HG03520 (cell line): ENCODE data around the gene GYPE.
"Not testable (repeated sequence)": the region's sequence is repeated elsewhere in the genome, so short reads cannot be mapped to it uniquely, and the experiment has no call there.

Source experiments
- ATAC-seq: cut with Tn5 transposase; IDR thresholded peaks from one replicate; pipeline ENCODE4 v1.9.1; 2021; ENCODE audit warnings: mild to moderate bottlenecking, moderate library complexity; ENCODE audit not compliant: unreplicated experiment

Gene GYPE

GRCh38 chr4:143870523-143871268 lies 34.7 kb downstream of the GYPE start:
- not testable (repeated sequence) for ATAC-seq

GRCh38 chr4:143869925-143870324 lies 35.4 kb downstream of the GYPE start:
- ATAC-seq: not testable (repeated sequence)

GRCh38 chr4:143862716-143863115 lies 42.6 kb downstream of the GYPE start:
- not testable (repeated sequence) for ATAC-seq

- ATAC-seq: no peak
Observed at GRCh38 chr4:143858456-143858855, 46.9 kb downstream of the GYPE start.

GRCh38 chr4:143857391-143858336 lies 47.7 kb downstream of the GYPE start:
- ATAC-seq: not testable (repeated sequence)

GRCh38 chr4:143856017-143856557 lies 49.3 kb downstream of the GYPE start:
- not testable (repeated sequence) for ATAC-seq

- ATAC-seq: not testable (repeated sequence)
Observed at GRCh38 chr4:143854645-143855044, 50.7 kb downstream of the GYPE start.

- not testable (repeated sequence) for ATAC-seq
Observed at GRCh38 chr4:143849296-143849695, 56.1 kb downstream of the GYPE start.

GRCh38 chr4:143843506-143843832 lies 61.9 kb downstream of the GYPE start:
- ATAC-seq: not testable (repeated sequence)

GRCh38 chr4:143842624-143843505 lies 62.5 kb downstream of the GYPE start:
- ATAC-seq: not testable (repeated sequence)

GRCh38 chr4:143839413-143839812 lies 65.9 kb downstream of the GYPE start:
- not testable (repeated sequence) for ATAC-seq

GRCh38 chr4:143834196-143834595 lies 71.2 kb downstream of the GYPE start:
- ATAC-seq: not testable (repeated sequence)

GRCh38 chr4:143833676-143834075 lies 71.7 kb downstream of the GYPE start:
- not testable (repeated sequence) for ATAC-seq

GRCh38 chr4:143830576-143830975 lies 74.8 kb downstream of the GYPE start:
- not testable (repeated sequence) for ATAC-seq

- not testable (repeated sequence) for ATAC-seq
Observed at GRCh38 chr4:143829239-143829620, 76.1 kb downstream of the GYPE start.
